ENCODE data around the gene LIMCH1. TPM values are rescaled to one million over a fixed set of nuclear protein-coding genes. Genes with fewer than 3 reads are reported as not detected.

LIMCH1 gene
- total RNA-seq, 2 donors from 2014 or later = 9.3 to 24.1 TPM

DNA sequence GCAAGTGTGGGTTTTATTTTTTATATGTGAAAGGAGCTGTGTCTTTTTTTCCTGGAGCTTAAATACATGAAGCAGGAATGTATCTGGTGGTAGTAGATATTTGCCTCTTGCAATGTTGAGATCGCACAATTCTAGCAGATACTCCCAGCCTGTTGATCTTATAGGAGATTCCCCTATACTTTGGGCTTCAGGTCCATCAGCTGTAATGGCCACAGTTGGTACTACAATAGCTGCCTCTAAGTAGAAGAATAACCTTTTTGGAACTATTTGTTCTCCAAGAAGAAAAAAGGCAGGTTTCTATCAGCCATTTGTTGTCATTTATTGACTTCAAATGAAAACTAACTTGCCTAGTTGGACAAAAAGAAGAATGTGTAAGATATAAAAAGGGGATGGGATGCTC lies 37.7 kb downstream of the LIMCH1 start:
- intact Hi-C loops (cut with DNase I) = no loop called here
- whole genome bisulfite sequencing, 2 donors = 77 to 85% methylated on average over 1 of the region's 1 CpG
- Histone ChIP-seq H3K4me1 (no peaks in the 10 kb centered on the region), H3K9me3 (no peaks in the 10 kb centered on the region), H3K27ac (no peak overlapping the region), H3K36me3 (replicated peaks in 1 of 2; ENCODE audit: insufficient read depth in 1 of 2, low read depth in 2 of 2) (no peaks in the 10 kb centered on the region), H3K27me3 (no peaks in the 10 kb centered on the region), H3K4me3 (no peak overlapping the region)
- TF ChIP-seq, protein P1, sequence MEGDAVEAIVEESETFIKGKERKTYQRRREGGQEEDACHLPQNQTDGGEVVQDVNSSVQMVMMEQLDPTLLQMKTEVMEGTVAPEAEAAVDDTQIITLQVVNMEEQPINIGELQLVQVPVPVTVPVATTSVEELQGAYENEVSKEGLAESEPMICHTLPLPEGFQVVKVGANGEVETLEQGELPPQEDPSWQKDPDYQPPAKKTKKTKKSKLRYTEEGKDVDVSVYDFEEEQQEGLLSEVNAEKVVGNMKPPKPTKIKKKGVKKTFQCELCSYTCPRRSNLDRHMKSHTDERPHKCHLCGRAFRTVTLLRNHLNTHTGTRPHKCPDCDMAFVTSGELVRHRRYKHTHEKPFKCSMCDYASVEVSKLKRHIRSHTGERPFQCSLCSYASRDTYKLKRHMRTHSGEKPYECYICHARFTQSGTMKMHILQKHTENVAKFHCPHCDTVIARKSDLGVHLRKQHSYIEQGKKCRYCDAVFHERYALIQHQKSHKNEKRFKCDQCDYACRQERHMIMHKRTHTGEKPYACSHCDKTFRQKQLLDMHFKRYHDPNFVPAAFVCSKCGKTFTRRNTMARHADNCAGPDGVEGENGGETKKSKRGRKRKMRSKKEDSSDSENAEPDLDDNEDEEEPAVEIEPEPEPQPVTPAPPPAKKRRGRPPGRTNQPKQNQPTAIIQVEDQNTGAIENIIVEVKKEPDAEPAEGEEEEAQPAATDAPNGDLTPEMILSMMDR (IDR thresholded peaks at IDR 0.05) = no peak
- no peak for TF ChIP-seq POLR2A (IDR thresholded peaks at IDR 0.05)
- DNase-seq (no peak), ATAC-seq (no peak)

DNA sequence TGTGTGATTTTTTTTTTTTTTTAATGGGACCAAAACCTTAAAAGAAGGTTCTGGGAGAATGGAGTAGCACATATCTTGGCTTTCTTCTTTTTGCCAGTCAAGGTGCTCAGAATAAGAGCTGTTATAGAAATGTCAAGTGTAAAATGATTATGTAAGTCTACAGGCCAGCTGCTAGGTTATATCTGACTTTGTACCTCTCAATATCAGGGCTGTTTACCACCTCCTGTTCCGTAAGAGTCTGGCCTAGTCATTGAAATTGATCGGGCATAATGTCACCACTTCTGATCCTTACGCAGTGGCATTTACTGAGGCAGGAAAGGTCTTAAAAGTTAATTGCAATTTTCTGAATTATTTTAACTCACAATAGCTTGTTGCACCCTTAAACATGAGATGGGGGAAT lies 41.1 kb downstream of the LIMCH1 start:
- no peak overlapping the region for H3K4me3 ChIP-seq
- intact Hi-C loops (cut with DNase I) = no loop called here
- ATAC-seq (no peak), DNase-seq (no peak)
- no peak overlapping the region for H3K27ac ChIP-seq
- no peaks in the 10 kb centered on the region for H3K4me1 ChIP-seq
- H3K27me3 ChIP-seq = no peaks in the 10 kb centered on the region
- 87 to 95% methylated on average over 3 of the region's 3 CpGs for WGBS, 2 donors
- H3K36me3 ChIP-seq (replicated peaks in 1 of 2; ENCODE audit: insufficient read depth in 1 of 2, low read depth in 2 of 2) = no peaks in the 10 kb centered on the region
- H3K9me3 ChIP-seq = no peaks in the 10 kb centered on the region
- TF ChIP-seq, protein P1 (IDR thresholded peaks at IDR 0.05) = no peak

DNA sequence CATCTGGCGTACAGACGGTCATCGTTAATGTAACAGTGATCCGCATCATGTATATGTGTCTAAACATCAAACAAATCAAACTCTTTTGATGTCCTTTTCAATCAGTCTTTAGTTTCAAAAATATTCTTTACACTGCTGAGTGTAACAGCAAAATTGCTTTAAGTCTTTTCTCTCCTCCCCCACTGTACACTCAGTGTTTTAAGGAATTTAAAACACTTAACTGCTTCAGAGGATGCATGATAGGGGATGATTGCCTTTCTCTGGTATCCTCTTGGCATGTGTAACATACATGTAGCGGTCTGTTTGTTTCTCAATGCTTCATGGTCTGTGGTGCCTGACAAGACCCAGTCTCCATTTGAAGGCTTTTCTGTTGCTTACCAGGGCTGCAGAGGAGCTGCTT lies 41.6 kb downstream of the LIMCH1 start:
- ATAC-seq = no peak
- Histone ChIP-seq H3K4me3 (no peak overlapping the region), H3K36me3 (replicated peaks in 1 of 2; ENCODE audit: insufficient read depth in 1 of 2, low read depth in 2 of 2) (no peaks in the 10 kb centered on the region), H3K4me1 (no peaks in the 10 kb centered on the region), H3K27me3 (no peaks in the 10 kb centered on the region), H3K9me3 (no peaks in the 10 kb centered on the region), H3K27ac (no peak overlapping the region)
- intact Hi-C loops (cut with DNase I) = no loop called here
- TF ChIP-seq POLR2A (IDR thresholded peaks at IDR 0.05) = no peak
- TF ChIP-seq, protein P1 (IDR thresholded peaks at IDR 0.05) = no peak
- DNase-seq = no peak
- 91 to 93% methylated on average over 5 of the region's 5 CpGs for WGBS, 2 donors

DNA sequence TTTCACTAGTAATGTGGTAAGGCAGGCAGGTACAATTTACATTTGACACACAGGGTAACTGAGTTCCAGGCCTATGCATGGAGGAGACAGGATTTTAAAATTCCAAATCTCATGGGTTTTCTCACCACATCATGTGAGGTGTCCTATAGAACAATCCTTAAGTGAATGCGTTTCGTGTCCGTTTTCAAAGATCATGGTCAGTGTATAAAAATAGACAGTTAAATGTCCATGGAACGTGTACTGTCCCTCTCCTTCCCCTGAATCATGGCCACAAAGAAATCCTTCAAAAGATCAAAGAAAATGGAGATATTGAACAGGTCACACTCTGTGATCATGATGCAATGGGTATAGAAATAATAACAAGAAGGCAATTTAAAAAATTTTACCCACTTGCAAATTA lies 42.0 kb downstream of the LIMCH1 start:
- intact Hi-C loops (cut with DNase I) = no loop called here
- Histone ChIP-seq H3K27ac (no peak overlapping the region), H3K4me3 (no peak overlapping the region), H3K27me3 (no peaks in the 10 kb centered on the region), H3K36me3 (replicated peaks in 1 of 2; ENCODE audit: insufficient read depth in 1 of 2, low read depth in 2 of 2) (no peaks in the 10 kb centered on the region), H3K4me1 (no peaks in the 10 kb centered on the region), H3K9me3 (no peaks in the 10 kb centered on the region)
- ATAC-seq (no peak), DNase-seq (no peak)
- TF ChIP-seq POLR2A (IDR thresholded peaks at IDR 0.05) = no peak
- TF ChIP-seq, protein P1 (IDR thresholded peaks at IDR 0.05) = no peak
- 81 to 90% methylated on average over 4 of the region's 4 CpGs for WGBS, 2 donors

DNA sequence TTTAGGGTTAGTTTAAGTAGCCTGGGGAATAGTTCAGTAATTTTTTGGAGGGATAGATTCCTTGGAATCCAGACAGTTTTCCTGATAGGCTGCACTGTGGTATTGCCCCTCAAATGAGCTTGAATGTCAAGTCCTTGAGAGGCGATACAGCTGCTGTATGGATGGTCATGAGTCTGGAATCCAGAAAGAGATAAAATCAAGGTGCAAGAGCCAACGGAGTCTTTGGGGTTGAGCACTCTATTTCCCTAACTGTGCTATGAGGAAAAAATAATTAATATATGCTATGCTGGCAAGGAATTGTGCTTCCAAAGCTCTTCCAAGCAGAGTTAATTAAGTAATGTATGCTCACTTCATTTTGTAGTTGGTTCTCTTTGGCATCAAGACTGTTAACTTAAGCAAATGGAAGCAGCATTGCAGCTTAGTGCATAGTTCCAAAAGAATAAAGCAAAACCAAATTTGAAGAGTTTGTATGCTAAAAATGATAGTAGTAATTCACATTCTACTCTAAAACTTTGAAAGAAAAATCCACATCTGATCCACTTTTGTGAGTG lies 48.8 kb downstream of the LIMCH1 start:
- ATAC-seq = no peak
- Histone ChIP-seq H3K27ac (no peak overlapping the region), H3K4me3 (no peak overlapping the region), H3K9me3 (no peaks in the 10 kb centered on the region), H3K4me1 (peaks cover 6% of the 10 kb centered on the region), H3K36me3 (replicated peaks in 1 of 2; ENCODE audit: insufficient read depth in 1 of 2, low read depth in 2 of 2) (no peaks in the 10 kb centered on the region), H3K27me3 (no peaks in the 10 kb centered on the region)
- 71 to 92% methylated on average over 2 of the region's 2 CpGs for WGBS, 2 donors
- intact Hi-C loops (cut with DNase I) = no loop called here
- DNase-seq = no peak
- no peak for TF ChIP-seq POLR2A (IDR thresholded peaks at IDR 0.05)
- TF ChIP-seq, protein P1 (IDR thresholded peaks at IDR 0.05) = no peak

Data from body of pancreas (tissue), 4 donors.